Spleen (tissue), 11 donors: ENCODE measurements around the gene CTXN1. TPM values are rescaled to one million over a fixed set of nuclear protein-coding genes. Genes with fewer than 3 reads are reported as not detected.

Source experiments
- DNase-seq: peaks from one replicate; pipeline ENCODE4 v3.0.0-alpha.2; 2020
- H3K27ac ChIP-seq, 8 donors: fragments of 200-600 bp; sonication (generic) in 7 of 8; 1 replicate in 4 of 8; 2 replicates in 4 of 8; pipeline versions ENCODE4 v1.5.0 to v1.8.0; 2016 to 2021; ENCODE audit warnings: inconsistent platforms in 4 of 8, mild to moderate bottlenecking in 4 of 8, moderate library complexity in 1 of 8
- H3K27me3 ChIP-seq, 7 donors: fragments of 200-600 bp; sonication (generic) in 6 of 7; replicated peaks in 1 of 7; 1 replicate in 4 of 7; 2 replicates in 3 of 7; pipeline versions ENCODE4 v1.5.0 to v1.8.0; 2016 to 2021; ENCODE audit warnings: inconsistent platforms in 3 of 7, mild to moderate bottlenecking in 1 of 7
- H3K36me3 ChIP-seq, 6 donors: fragments of 200-600 bp; sonication (generic) in 5 of 6; 1 replicate in 4 of 6; 2 replicates in 2 of 6; pipeline versions ENCODE4 v1.5.0 to v1.8.0; 2016 to 2021; ENCODE audit warnings: inconsistent platforms in 2 of 6
- H3K4me1 ChIP-seq, 6 donors: fragments of 200-600 bp; sonication (generic) in 5 of 6; 1 replicate in 3 of 6; 2 replicates in 3 of 6; pipeline versions ENCODE4 v1.5.0 to v1.8.0; 2016 to 2021; ENCODE audit warnings: inconsistent platforms in 3 of 6
- H3K4me3 ChIP-seq, 8 donors: fragments of 200-600 bp; sonication (generic) in 7 of 8; 1 replicate in 4 of 8; 2 replicates in 4 of 8; pipeline versions ENCODE4 v1.5.0 to v1.8.0; 2016 to 2021; ENCODE audit warnings: inconsistent platforms in 4 of 8, mild to moderate bottlenecking in 4 of 8, moderate library complexity in 2 of 8
- H3K9me3 ChIP-seq, 8 donors: fragments of 200-600 bp; sonication (generic) in 7 of 8; 1 replicate in 4 of 8; 2 replicates in 4 of 8; pipeline versions ENCODE4 v1.5.0 to v1.8.0; 2016 to 2021; ENCODE audit warnings: inconsistent platforms in 4 of 8
- POLR2A ChIP-seq, 3 donors: fragments of 450-650 bp; IDR thresholded peaks; one replicate each; pipeline ENCODE4 v1.5.1; 2017; ENCODE audit warnings: antibody characterized with exemption in 3 of 3, mild to moderate bottlenecking in 1 of 3
- POLR2AphosphoS5 ChIP-seq, 3 donors: sonication (generic); formaldehyde crosslinking; IDR thresholded peaks; one replicate each; pipeline ENCODE4 v1.5.1; 2017; ENCODE audit warnings: antibody characterized with exemption in 3 of 3
- WGBS, 5 donors: extraction: QIAGEN DNeasy Blood & Tissue Kit in 3 of 5; methylation state at CpG; one replicate each; pipeline versions ENCODE4 v1.1.5 to v1.1.7; 2013 to 2018; 5-methylcytosine and 5-hydroxymethylcytosine counted together
- intact Hi-C: fragments of 100-400 bp; cut with DNase I; formaldehyde crosslinking; loops from one replicate; pipeline ENCODE4 v1.15.0; 2023; ENCODE audit warnings: low total_unique reads
- polyA plus RNA-seq, 3 donors: library from polyadenylated mRNA; stranded (reverse); fragments of 200-250 nt; gene quantifications; one replicate each; pipeline ENCODE4 v1.2.1, GENCODE V29; 2013
- total RNA-seq, 7 donors: library from RNA; depleted of rRNA in 3 of 7; stranded (reverse); fragments of >200 nt in 3 of 7; fragmentation: NEBNext Ultra II Directional in 4 of 7; extraction: Animal tissue kit (Norgen Biotek cat#: 25700) in 4 of 7; gene quantifications; one replicate each; pipeline versions ENCODE4 v1.1.0 to v1.2.1, GENCODE V29; 2016 to 2021
- TF ChIP-seq, protein P1 (sequence below), 11 experiments: fragments of 200-600 bp in 7 of 11; fragments of 450-650 bp in 4 of 11; sonication (generic) in 4 of 11; IDR thresholded peaks in 8 of 11; conservative IDR thresholded peaks in 3 of 11; 1 replicate in 7 of 11; 2 replicates in 4 of 11; pipeline versions ENCODE4 v1.4.0 to v1.8.0; 2016 to 2021; ENCODE audit warnings: antibody characterized with exemption in 11 of 11, inconsistent platforms in 4 of 11, mild to moderate bottlenecking in 1 of 11
- donor health status: healthy with polysubstance abuse.
- donor health status: DM: no; HTN: no; CAD: no; lungs with moderate emphysema.
- donor health status: DM: no; HTN: no; CAD: no.
- donor health status: Bipolar disorder and iron deficiency.
- donor health status: healthy.
- donor health status: DM: no; HTN: no; CAD: no.
- donor health status: DM: yes; HTN: yes; CAD: no.

The CTXN1 gene
- total and polyA plus RNA-seq, 10 donors: 0.11 to 4.4 (median 2.0) TPM

DNA sequence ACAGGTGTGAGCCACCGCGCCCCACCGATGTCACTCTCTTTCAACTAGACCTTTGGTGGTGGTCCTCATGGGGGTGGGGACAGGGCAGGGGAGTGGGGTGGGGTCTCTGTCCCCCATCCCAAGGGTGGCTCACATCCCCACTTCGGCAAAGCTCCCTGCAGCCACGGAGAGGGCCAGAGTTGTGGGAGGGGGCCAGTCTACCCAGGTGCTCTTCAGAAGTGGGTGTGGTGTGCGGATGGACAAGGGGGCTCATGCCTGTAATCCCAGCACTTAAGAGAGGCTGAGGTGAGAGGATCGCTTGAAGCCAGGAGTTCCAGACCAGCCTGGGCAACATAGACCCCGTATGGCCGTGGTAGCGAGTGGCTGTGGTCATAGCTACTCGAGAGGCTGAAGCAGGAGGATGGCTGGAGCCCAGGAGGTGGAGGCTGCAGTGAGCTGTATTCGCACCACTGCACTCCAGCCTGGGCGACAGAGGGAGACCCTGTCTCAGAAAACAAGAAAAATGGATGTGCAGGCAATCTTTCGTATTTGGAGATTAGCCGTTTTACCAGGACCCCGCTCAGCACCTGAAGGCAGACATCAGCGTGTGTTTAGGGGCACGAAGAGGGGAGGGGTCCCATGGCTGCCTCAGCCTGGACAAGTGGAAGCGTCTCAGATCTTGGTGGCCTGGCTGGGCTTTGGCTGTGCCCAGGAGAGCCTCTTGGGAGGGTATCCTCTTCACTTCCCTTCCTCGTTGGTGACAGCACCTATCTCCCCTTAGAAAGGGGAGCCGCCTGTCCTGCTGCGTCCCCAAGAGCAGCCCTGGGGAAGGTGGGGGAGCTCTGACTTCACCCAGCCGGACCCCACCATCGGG is 10.5 kb downstream of the CTXN1 start:
- H3K36me3 ChIP-seq: peaks cover 0 to 36% (median 26%) of the 10 kb centered on the region in 6 donors
- H3K27ac ChIP-seq: no peak overlapping the region
- H3K9me3 ChIP-seq: no peaks in the 10 kb centered on the region
- TF ChIP-seq POLR2AphosphoS5 (IDR thresholded peaks at IDR 0.05) (peak in 1 of 3 donors; percentile 21), POLR2A (IDR thresholded peaks at IDR 0.05) (no peak)
- TF ChIP-seq, protein P1, sequence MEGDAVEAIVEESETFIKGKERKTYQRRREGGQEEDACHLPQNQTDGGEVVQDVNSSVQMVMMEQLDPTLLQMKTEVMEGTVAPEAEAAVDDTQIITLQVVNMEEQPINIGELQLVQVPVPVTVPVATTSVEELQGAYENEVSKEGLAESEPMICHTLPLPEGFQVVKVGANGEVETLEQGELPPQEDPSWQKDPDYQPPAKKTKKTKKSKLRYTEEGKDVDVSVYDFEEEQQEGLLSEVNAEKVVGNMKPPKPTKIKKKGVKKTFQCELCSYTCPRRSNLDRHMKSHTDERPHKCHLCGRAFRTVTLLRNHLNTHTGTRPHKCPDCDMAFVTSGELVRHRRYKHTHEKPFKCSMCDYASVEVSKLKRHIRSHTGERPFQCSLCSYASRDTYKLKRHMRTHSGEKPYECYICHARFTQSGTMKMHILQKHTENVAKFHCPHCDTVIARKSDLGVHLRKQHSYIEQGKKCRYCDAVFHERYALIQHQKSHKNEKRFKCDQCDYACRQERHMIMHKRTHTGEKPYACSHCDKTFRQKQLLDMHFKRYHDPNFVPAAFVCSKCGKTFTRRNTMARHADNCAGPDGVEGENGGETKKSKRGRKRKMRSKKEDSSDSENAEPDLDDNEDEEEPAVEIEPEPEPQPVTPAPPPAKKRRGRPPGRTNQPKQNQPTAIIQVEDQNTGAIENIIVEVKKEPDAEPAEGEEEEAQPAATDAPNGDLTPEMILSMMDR (IDR thresholded peaks at IDR 0.05 in 8 of 11, conservative IDR thresholded peaks at IDR 0.05 in 3 of 11): no peak
- intact Hi-C loops: no loop called here
- WGBS, 5 donors: 52 to 60% (median 54%) methylated on average over 20 to 24 of the region's 24 CpGs
- peaks cover 0 to 61% (median 52%) of the 10 kb centered on the region in 7 donors for H3K27me3 ChIP-seq
- peak overlapping the region in 6 of 8 donors; percentile 25 to 70 (median 41) for H3K4me3 ChIP-seq
- no peak for DNase-seq
- peaks cover 25 to 70% (median 48%) of the 10 kb centered on the region in 6 donors for H3K4me1 ChIP-seq

DNA sequence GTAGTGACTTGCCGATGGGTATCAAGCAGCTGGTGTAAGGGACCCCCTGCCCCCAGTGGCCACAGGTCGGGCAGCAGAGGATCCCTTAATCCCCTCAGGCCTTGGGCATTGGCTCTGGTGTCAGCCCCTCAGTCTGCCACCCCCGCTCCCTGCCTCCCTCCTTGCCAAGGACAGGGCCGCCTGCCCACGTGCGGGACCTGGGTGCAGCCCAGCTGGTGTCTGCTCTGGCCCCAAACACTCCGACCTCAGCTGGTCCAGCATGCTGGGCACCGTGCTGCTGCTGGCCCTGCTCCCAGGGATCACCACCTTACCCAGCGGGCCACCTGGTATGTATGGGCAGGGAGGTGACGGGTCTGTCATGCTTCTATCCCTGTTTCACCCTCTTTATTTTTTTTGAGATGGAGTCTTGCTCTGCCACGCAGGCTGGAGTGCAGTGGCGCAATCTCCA is 11.3 kb downstream of the CTXN1 start, which contains the start of gene TGFBR3L:
Gene TGFBR3L (plus strand): TSS at position 233 of the 448 bp plus-strand sequence.
- Histone ChIP-seq H3K36me3 (peaks cover 0 to 44% (median 34%) of the 10 kb centered on the region in 6 donors), H3K4me3 (no peak within 1 kb of the TSS), H3K27ac (no peak within 1 kb of the TSS), H3K27me3 (peaks cover 0 to 58% (median 52%) of the 10 kb centered on the region in 7 donors), H3K9me3 (no peaks in the 10 kb centered on the region), H3K4me1 (peaks cover 21 to 67% (median 43%) of the 10 kb centered on the region in 6 donors)
- WGBS, 5 donors: 71 to 79% (median 77%) methylated on average over 9 to 12 of the region's 12 CpGs
- intact Hi-C loops: no loop called here
- peak; percentile 71 for DNase-seq
- TF ChIP-seq POLR2AphosphoS5 (IDR thresholded peaks at IDR 0.05): peak; percentile 55 to 78 (median 60)
- no peak for TF ChIP-seq POLR2A (IDR thresholded peaks at IDR 0.05)
- TF ChIP-seq, protein P1 (IDR thresholded peaks at IDR 0.05 in 8 of 11, conservative IDR thresholded peaks at IDR 0.05 in 3 of 11): no peak

DNA sequence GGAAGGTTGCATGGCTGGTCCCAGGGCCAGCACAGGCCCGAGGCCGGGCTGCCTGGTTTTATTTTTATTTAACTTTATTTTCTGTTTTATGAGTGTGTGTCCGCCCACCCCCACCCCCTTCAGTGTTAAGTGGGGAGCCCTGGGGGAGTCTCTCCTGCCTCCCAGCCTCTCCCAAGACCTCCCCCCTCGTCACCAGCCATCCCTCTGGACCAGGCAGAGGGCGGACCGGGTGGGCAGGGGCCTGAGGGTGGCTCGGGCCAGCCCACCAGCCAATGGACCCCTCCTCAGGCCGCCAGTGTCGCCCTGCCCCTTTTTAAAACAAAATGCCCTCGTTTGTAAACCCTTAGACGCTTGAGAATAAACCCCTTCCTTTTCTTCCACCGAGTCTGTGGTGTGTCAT is 11.8 kb downstream of the CTXN1 start:
- no peak for TF ChIP-seq POLR2AphosphoS5 (IDR thresholded peaks at IDR 0.05)
- TF ChIP-seq, protein P1 (IDR thresholded peaks at IDR 0.05 in 8 of 11, conservative IDR thresholded peaks at IDR 0.05 in 3 of 11): no peak
- TF ChIP-seq POLR2A (IDR thresholded peaks at IDR 0.05): no peak
- H3K9me3 ChIP-seq: no peaks in the 10 kb centered on the region
- H3K4me1 ChIP-seq: peaks cover 20 to 66% (median 39%) of the 10 kb centered on the region in 6 donors
- 68 to 84% (median 71%) methylated on average over 12 of the region's 12 CpGs for WGBS, 5 donors
- peaks cover 0 to 53% (median 51%) of the 10 kb centered on the region in 7 donors for H3K27me3 ChIP-seq
- H3K27ac ChIP-seq: no peak overlapping the region
- H3K4me3 ChIP-seq: no peak overlapping the region
- DNase-seq: no peak
- intact Hi-C loops: no loop called here
- peaks cover 0 to 50% (median 37%) of the 10 kb centered on the region in 6 donors for H3K36me3 ChIP-seq

DNA sequence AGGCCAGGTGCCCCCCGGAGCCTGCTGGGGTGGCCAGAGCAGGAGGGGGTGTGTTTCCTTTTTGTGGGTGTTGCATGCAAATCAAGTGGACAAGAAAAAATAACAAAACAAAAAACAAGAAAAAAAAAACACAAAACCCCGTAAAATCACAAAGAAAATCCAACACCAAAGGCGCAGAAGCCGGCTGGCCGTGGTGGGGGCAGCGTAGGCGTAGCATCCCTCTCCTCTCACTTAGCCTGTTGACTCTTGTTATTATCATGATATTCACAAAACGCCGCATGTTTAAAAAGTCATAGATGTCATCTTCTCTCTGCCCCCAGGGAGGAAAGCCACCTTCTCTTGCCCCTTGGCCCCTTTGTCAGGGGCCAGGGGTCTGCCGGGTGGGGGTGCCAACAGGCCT is 12.3 kb downstream of the CTXN1 start:
- Histone ChIP-seq H3K4me3 (no peak overlapping the region), H3K36me3 (peaks cover 0 to 54% (median 39%) of the 10 kb centered on the region in 6 donors), H3K27me3 (peaks cover 0 to 49% (median 46%) of the 10 kb centered on the region in 7 donors), H3K9me3 (no peaks in the 10 kb centered on the region), H3K4me1 (peaks cover 20 to 66% (median 42%) of the 10 kb centered on the region in 6 donors), H3K27ac (no peak overlapping the region)
- intact Hi-C loops: no loop called here
- TF ChIP-seq POLR2AphosphoS5 (IDR thresholded peaks at IDR 0.05): no peak
- TF ChIP-seq POLR2A (IDR thresholded peaks at IDR 0.05): no peak
- TF ChIP-seq, protein P1 (IDR thresholded peaks at IDR 0.05 in 8 of 11, conservative IDR thresholded peaks at IDR 0.05 in 3 of 11): no peak
- WGBS, 5 donors: 80 to 94% (median 88%) methylated on average over 10 of the region's 10 CpGs
- DNase-seq: no peak
